Activated naive CD4-positive, alpha-beta T cell treated with anti-CD3 and anti-CD28 coated beads, Interleukin-2, amount 50 U/mL, for 72 hours (primary cell): ENCODE data around the gene CST7. TPM values are rescaled to one million over a fixed set of nuclear protein-coding genes. Genes with fewer than 3 reads are reported as not detected.

Source experiments
- total RNA-seq, 2 donors: library from RNA; stranded (reverse); gene quantifications; one replicate each; pipeline ENCODE4 v1.2.3, GENCODE V29; 2022

The CST7 gene
- total RNA-seq, 2 donors from 2014 or later: 29.8 to 50.3 TPM

Other genes starting within 250 kb of the CST7 start
- gene APMAP, start 43.5 kb downstream of the CST7 start, total RNA-seq: 10 to 100 TPM; 33.7 to 57.6 TPM
- 10 to 100 TPM in 1 of 2 donors, 1 to 10 TPM in 1; 5.5 to 11.3 TPM for gene ACSS1, start 108.9 kb downstream of the CST7 start, total RNA-seq
- gene VSX1, start 132.9 kb downstream of the CST7 start, total RNA-seq: not detected
- gene ENTPD6, start 246.4 kb downstream of the CST7 start, total RNA-seq: 10 to 100 TPM; 38.8 to 45.6 TPM